ENCODE data around the gene SEC24B.
"Not testable (repeated sequence)": the region's sequence is repeated elsewhere in the genome, so short reads cannot be mapped to it uniquely, and the experiment has no call there.

The SEC24B gene

DNA sequence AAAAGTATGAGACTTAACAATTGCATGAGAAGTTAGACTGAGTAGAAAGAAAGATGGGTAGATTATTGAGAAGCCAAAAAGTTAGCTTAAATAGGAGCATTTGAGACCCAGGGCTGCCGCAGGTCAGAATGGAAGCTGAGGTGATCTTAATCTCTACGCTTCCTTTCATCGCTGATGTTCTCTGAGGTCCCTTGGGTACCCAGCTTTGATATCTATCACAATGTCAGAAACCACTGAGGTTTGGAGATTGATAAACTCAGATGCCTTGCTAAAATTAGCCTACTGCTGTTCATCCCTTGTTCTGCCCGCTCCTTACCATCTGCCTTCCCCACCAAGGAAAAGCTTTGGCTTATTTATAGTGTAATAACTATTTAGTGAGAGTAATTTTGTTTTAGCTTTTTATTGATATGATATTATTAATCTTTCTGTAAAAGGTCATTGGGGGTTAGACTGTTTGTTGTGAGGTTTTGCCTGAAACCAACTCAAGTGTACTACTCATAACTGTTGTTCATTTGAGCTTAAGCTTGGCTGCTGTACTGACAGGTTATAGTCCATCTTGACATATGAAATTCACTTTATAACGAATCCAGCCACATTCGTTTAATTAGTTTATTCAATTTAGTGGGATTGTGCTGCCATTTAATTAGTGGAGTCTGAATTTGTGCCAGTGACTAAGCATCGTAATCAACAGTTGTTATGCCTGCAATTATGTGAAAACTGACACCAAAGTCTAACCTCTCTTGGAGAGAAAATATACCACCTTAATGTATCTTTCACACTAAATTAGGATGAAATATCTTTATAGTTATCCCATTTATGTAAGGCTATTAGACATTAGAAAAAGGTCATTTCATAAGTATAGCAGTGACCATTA lies 141.6 kb downstream of the SEC24B start:
- DNase-seq (ENCODE audit: low spot score) (no peak), FAIRE-seq (no peak)

DNA sequence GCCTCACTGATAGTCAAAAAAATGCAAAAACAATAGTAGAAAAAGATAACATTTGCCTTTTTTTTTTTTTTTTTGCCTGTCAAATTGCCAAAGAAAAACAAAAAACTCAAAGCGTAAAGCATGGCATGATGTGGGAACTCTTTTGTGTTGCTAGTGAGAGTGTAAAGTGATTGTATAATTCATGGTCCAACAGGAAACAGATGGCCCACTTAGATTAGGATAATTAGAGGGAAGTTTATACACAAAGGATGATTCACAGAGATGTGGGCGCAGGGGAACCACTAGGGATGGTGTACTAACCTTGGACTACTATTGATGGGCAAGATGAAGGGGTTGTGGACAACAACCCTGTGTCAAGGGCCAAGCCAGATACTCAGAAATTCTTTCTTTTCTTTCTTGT lies 142.8 kb downstream of the SEC24B start:
- DNase-seq (ENCODE audit: low spot score), result no peak
- FAIRE-seq, result no peak

DNA sequence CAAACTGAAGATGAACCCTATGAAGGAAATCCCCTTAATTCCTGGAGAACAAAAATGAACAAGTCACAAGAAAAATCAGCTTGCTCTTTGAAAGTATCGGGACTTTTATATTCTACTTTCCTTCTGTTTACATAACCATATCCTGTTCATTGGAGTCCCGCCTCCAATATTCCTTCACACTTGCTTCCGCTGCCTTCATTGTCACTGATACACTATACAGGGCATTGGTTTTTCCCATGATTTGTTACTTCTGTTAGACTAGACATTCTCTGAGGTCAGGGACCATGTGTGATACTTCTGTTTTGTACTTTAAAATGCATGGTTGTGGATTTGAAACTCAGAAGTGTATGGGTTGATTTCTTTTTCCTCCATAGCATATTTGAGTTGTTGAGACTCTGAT lies 145.2 kb downstream of the SEC24B start:
- FAIRE-seq (no peak), DNase-seq (ENCODE audit: low spot score) (no peak)

DNA sequence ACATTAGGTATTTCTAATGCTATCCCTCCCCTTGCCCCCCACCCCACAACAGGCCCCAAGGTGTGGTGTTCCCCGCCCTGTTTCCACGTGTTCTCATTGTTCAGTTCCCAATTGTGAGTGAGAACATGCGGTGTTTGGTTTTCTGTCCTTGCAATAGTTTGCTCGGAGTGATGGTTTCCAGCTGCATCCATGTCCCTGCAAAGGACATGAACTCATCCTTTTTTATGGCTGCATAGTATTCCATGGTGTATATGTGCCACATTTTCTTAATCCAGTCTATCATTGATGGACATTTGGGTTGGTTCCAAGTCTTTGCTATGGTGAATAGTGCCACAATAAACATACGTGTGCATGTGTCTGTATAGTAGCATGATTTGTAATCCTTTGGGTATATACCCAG lies 146.4 kb downstream of the SEC24B start:
- not testable (repeated sequence) for DNase-seq (ENCODE audit: low spot score); FAIRE-seq

DNA sequence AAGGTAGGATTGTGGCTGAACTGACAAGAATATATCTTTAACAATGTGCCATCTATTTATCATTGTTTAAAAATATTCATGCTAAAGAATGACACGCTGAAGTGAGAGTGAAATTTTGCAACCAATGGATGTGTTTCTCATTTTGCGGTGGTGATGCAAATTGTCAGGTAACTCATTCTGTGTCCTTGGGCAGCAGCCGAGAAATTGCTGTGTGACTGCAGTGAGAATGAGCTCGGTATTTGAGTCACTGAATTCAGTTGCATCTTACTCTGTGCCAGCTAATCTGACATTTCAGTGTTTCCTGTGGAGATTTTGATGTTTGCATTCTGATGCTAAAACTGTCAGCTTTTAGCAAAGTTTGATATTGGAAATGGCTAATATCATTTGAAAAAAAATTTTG lies 154.6 kb downstream of the SEC24B start:
- DNase-seq (ENCODE audit: low spot score) (no peak), FAIRE-seq (no peak)

DNA sequence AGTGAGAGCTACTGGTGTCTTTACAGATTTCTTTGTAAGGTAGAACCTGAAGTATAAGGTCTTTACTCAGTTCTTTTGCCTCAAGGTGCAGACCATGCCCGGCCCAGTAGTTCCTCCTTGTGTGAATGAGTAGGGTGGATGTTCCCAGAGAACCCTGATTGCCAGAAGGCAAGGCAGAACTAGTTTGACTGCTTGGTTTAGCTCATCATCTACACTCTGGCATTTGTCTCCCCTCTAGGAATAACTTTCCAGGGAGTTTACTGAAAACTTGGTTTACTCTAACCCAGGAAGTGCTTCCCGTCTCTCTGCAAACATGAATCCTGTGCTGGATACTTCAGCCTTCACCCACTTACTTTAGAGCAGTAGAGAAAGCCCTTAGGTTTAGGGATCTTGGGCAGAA lies 155.5 kb downstream of the SEC24B start:
- DNase-seq (ENCODE audit: low spot score) (no peak), FAIRE-seq (no peak)

DNA sequence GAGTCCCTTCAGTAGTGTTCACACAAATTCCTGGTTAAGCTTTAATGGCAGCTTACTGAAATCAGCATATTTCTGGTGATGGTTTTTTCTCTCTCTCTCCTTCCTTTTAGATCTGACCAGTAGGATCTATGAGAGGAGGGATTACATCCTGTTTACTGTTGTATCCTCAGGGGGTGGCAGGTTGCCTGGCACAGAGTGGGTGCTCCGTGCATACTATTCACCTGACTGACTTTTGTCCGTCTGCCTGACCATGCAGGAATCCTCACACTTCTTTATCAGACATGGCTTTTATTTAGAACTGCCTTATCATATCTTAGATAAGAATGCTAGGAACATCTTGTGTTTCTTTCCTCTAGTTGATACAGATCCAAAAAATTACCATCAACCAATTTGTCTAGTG lies 156.0 kb downstream of the SEC24B start:
- DNase-seq (ENCODE audit: low spot score) (no peak), FAIRE-seq (no peak)

Measured in urothelium cell line (cell line).